Stimulated activated effector memory CD8-positive, alpha-beta T cell treated with anti-CD3 and anti-CD28 coated beads, Interleukin-12 subunit alpha, Interleukin-12 subunit beta, amount 100 ng/mL, for 72 hours (primary cell): ENCODE data around the gene PCYOX1L.

ENCODE experiments used
- ATAC-seq: fragments of 150-1000 bp; cut with Tn5 transposase; 2 replicates; pipeline ENCODE4 v1.10.0; 2021
- DNase-seq, 2 donors: peaks; one replicate each; pipeline ENCODE4 v3.0.0; 2021 to 2022; ENCODE audit warnings: low spot score in 2 of 2
- H3K27ac Mint-ChIP-seq: one replicate; pipeline ENCODE4 v1.8.0; 2022; ENCODE audit warnings: mild to moderate bottlenecking, mixed read lengths
- H3K36me3 Mint-ChIP-seq: one replicate; pipeline ENCODE4 v1.8.0; 2022; ENCODE audit warnings: mild to moderate bottlenecking, mixed read lengths
- H3K4me1 Mint-ChIP-seq: one replicate; pipeline ENCODE4 v1.8.0; 2022; ENCODE audit warnings: mixed read lengths
- H3K4me3 Mint-ChIP-seq: one replicate; pipeline ENCODE4 v1.8.0; 2022; ENCODE audit warnings: mild to moderate bottlenecking, mixed read lengths
- H3K9me3 Mint-ChIP-seq: one replicate; pipeline ENCODE4 v1.8.0; 2022; ENCODE audit warnings: mixed read lengths

PCYOX1L gene, protein sequence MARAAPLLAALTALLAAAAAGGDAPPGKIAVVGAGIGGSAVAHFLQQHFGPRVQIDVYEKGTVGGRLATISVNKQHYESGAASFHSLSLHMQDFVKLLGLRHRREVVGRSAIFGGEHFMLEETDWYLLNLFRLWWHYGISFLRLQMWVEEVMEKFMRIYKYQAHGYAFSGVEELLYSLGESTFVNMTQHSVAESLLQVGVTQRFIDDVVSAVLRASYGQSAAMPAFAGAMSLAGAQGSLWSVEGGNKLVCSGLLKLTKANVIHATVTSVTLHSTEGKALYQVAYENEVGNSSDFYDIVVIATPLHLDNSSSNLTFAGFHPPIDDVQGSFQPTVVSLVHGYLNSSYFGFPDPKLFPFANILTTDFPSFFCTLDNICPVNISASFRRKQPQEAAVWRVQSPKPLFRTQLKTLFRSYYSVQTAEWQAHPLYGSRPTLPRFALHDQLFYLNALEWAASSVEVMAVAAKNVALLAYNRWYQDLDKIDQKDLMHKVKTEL

GRCh38 chr5:149357370-149358293 lies at the start of gene PCYOX1L:
PCYOX1L (plus strand) TSS chr5:149358046; CDS start chr5:149358069, 23 bp downstream.
- Mint-ChIP-seq H3K9me3 (no peaks in the 10 kb centered on the region), H3K4me1 (peaks cover 62% of the 10 kb centered on the region), H3K4me3 (peak within 1 kb of the TSS; percentile 91), H3K36me3 (peaks cover 42% of the 10 kb centered on the region), H3K27ac (peak within 1 kb of the TSS; percentile 90)
- DNase-seq = peak; percentile 78 to 99
- peak; percentile 96 for ATAC-seq

DNA sequence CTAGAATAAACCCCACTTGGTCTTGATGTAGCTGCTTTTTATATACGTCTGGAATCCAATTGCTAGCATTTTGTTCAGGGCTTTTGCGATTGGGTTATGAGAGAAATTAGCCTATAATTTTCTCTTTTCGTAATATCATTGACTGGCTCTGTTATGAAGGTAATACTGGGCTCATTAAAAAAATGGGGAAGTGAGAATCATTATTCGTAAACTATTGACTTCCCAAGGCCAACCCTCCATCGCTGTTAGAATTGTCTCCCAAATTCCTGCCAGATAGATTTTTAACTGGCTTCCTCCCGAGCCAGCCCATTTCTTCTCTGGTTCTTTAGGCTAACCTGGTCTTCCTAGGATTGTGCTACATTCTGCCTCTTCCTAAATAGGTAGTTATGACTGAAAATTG lies 48.5 kb upstream of the PCYOX1L start:
- ATAC-seq (no peak), DNase-seq (no peak)
- Mint-ChIP-seq H3K4me1 (no peaks in the 10 kb centered on the region), H3K4me3 (no peak overlapping the region), H3K27ac (no peak overlapping the region), H3K9me3 (no peaks in the 10 kb centered on the region), H3K36me3 (no peaks in the 10 kb centered on the region)

- DNase-seq (no peak), ATAC-seq (no peak)
- Mint-ChIP-seq H3K4me1 (no peaks in the 10 kb centered on the region), H3K27ac (no peak overlapping the region), H3K9me3 (no peaks in the 10 kb centered on the region), H3K36me3 (no peaks in the 10 kb centered on the region), H3K4me3 (no peak overlapping the region)
Measured at GRCh38 chr5:149310488-149310887, 47.4 kb upstream of the PCYOX1L start.

DNA sequence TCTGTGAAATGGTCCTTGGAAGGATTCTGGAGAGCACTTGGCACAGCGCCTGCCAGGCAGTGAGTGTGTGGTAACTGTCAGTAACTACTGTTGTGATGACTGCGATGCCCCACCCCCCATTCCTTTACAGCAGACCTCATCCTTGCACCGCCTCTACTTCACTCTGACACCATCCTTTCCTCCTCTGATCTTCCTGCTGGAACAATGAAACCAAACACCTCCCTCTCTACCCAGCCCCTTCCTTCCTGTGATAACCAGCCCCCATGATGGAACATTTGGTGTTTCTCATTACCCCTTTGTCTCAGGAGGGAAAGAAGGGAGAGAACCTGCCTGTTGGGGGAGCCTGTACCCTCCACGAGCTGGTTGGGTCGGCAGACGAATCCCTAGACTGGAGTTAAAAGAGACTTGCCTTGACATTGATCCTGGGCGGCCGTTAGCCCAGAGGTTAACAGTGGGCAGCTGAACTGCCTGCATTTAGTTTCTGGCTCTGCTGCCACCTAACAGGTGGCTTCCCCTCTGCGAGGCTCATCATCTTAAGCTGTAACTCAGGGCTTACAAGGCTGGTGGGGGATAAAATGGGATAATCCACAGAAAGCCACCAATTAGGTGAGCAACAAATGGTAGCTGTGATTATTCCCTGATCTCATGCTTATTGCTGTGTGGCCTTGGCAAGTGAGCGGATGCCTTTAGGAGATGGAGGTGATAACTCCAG lies 46.7 kb upstream of the PCYOX1L start:
- no peak for ATAC-seq

GRCh38 chr5:149313151-149313841 lies 44.5 kb upstream of the PCYOX1L start:
- no peak for DNase-seq
- Mint-ChIP-seq H3K4me1 (no peaks in the 10 kb centered on the region), H3K4me3 (no peak overlapping the region), H3K9me3 (no peaks in the 10 kb centered on the region), H3K27ac (no peak overlapping the region), H3K36me3 (no peaks in the 10 kb centered on the region)
- no peak for ATAC-seq

More for the DNA sequence above, 46.7 kb upstream of the PCYOX1L start:
- no peaks in the 10 kb centered on the region for H3K36me3 Mint-ChIP-seq
- H3K9me3 Mint-ChIP-seq = no peaks in the 10 kb centered on the region
- H3K4me1 Mint-ChIP-seq = no peaks in the 10 kb centered on the region
- no peak for DNase-seq
- no peak overlapping the region for H3K4me3 Mint-ChIP-seq
- H3K27ac Mint-ChIP-seq = no peak overlapping the region

DNA sequence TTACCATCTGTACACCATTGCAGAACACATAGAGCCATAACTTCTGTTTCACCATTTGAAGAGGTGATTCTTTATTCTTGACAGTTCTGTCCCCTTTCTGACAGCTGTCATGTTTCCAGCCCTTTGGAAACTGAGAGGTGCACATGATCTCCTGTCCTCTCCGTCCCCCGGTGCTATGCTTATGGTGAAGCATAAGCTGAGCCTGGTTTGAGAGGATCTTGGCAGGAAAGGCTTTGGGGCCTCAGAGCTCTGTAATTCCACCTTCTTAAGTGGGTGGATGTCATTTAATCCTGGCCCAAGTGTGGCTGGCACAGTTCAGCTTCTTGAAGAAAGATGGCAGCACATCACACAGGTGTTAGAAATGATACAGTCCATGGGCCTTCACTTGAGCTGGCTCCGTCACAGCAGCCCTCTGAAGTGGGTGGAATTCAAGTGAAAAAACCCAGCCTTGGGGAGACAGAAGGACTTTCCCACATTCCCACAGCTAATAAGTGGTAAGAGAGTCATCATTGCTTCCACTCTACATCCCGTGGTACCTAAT lies 43.2 kb upstream of the PCYOX1L start:
- Mint-ChIP-seq H3K4me1 (no peaks in the 10 kb centered on the region), H3K27ac (no peak overlapping the region), H3K4me3 (no peak overlapping the region), H3K9me3 (no peaks in the 10 kb centered on the region), H3K36me3 (no peaks in the 10 kb centered on the region)
- no peak for DNase-seq
- no peak for ATAC-seq

- Mint-ChIP-seq H3K4me1 (no peaks in the 10 kb centered on the region), H3K4me3 (no peak overlapping the region), H3K27ac (no peak overlapping the region), H3K9me3 (no peaks in the 10 kb centered on the region), H3K36me3 (no peaks in the 10 kb centered on the region)
- no peak for ATAC-seq
- DNase-seq = no peak
Measured at GRCh38 chr5:149315753-149316152, 42.1 kb upstream of the PCYOX1L start.

GRCh38 chr5:149317281-149318048 lies 40.4 kb upstream of the PCYOX1L start:
- DNase-seq = no peak
- H3K27ac Mint-ChIP-seq = no peak overlapping the region
- H3K36me3 Mint-ChIP-seq = no peaks in the 10 kb centered on the region

GRCh38 chr5:149319174-149319573 lies 38.7 kb upstream of the PCYOX1L start:
- no peaks in the 10 kb centered on the region for H3K9me3 Mint-ChIP-seq
- no peak for ATAC-seq
- no peak for DNase-seq

More at GRCh38 chr5:149317281-149318048, 40.4 kb upstream of the PCYOX1L start:
- peak; percentile 40 for ATAC-seq
- no peaks in the 10 kb centered on the region for H3K9me3 Mint-ChIP-seq
- H3K4me3 Mint-ChIP-seq = no peak overlapping the region
- no peaks in the 10 kb centered on the region for H3K4me1 Mint-ChIP-seq

GRCh38 chr5:149320791-149321330 lies 37.0 kb upstream of the PCYOX1L start:
- Mint-ChIP-seq H3K9me3 (no peaks in the 10 kb centered on the region), H3K27ac (no peak overlapping the region), H3K36me3 (no peaks in the 10 kb centered on the region), H3K4me1 (no peaks in the 10 kb centered on the region), H3K4me3 (no peak overlapping the region)
- ATAC-seq (peak; percentile 55), DNase-seq (no peak)

More at GRCh38 chr5:149319174-149319573, 38.7 kb upstream of the PCYOX1L start:
- no peak overlapping the region for H3K27ac Mint-ChIP-seq
- no peaks in the 10 kb centered on the region for H3K36me3 Mint-ChIP-seq
- no peaks in the 10 kb centered on the region for H3K4me1 Mint-ChIP-seq
- H3K4me3 Mint-ChIP-seq = no peak overlapping the region

GRCh38 chr5:149322518-149322917 lies 35.3 kb upstream of the PCYOX1L start:
- H3K27ac Mint-ChIP-seq = no peak overlapping the region
- no peaks in the 10 kb centered on the region for H3K9me3 Mint-ChIP-seq
- DNase-seq = no peak
- ATAC-seq = no peak
- H3K4me1 Mint-ChIP-seq = no peaks in the 10 kb centered on the region
- no peak overlapping the region for H3K4me3 Mint-ChIP-seq
- no peaks in the 10 kb centered on the region for H3K36me3 Mint-ChIP-seq

- Mint-ChIP-seq H3K4me3 (no peak overlapping the region), H3K36me3 (no peaks in the 10 kb centered on the region), H3K27ac (no peak overlapping the region), H3K9me3 (no peaks in the 10 kb centered on the region), H3K4me1 (no peaks in the 10 kb centered on the region)
- no peak for ATAC-seq
- no peak for DNase-seq
Measured at GRCh38 chr5:149323210-149323609, 34.6 kb upstream of the PCYOX1L start.

DNA sequence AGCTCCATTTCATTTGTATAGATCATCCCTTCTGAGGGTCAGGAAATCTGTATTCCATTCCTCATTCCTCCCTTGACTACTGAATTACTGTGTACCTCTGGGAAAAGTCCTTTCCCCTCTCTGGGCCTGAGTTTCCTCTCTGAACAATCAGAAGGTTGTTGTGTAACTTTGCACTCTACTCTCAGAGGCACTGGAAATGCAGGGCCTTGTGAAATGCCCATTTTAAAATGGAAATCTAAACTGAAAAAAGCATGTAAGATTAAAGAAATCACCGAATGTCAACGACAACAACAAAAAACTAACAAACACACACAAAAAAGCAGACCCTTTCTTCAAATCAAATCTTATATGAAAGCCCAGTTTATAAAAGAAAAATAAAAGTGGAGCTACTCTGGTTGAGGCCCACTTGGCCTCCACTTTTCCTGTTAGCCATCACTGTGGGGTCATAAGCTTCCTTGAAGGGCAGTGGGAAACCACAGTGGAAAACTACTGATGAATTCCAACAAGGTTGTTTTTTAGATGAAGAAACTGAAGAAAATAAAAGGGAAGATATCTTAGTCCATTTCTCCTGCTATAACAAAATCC lies 34.1 kb upstream of the PCYOX1L start:
- no peaks in the 10 kb centered on the region for H3K4me1 Mint-ChIP-seq
- H3K36me3 Mint-ChIP-seq = no peaks in the 10 kb centered on the region
- DNase-seq (no peak), ATAC-seq (no peak)
- no peak overlapping the region for H3K4me3 Mint-ChIP-seq
- H3K9me3 Mint-ChIP-seq = no peaks in the 10 kb centered on the region
- H3K27ac Mint-ChIP-seq = no peak overlapping the region
